ENCODE measurements around the gene DGAT2.

The DGAT2 gene

DNA sequence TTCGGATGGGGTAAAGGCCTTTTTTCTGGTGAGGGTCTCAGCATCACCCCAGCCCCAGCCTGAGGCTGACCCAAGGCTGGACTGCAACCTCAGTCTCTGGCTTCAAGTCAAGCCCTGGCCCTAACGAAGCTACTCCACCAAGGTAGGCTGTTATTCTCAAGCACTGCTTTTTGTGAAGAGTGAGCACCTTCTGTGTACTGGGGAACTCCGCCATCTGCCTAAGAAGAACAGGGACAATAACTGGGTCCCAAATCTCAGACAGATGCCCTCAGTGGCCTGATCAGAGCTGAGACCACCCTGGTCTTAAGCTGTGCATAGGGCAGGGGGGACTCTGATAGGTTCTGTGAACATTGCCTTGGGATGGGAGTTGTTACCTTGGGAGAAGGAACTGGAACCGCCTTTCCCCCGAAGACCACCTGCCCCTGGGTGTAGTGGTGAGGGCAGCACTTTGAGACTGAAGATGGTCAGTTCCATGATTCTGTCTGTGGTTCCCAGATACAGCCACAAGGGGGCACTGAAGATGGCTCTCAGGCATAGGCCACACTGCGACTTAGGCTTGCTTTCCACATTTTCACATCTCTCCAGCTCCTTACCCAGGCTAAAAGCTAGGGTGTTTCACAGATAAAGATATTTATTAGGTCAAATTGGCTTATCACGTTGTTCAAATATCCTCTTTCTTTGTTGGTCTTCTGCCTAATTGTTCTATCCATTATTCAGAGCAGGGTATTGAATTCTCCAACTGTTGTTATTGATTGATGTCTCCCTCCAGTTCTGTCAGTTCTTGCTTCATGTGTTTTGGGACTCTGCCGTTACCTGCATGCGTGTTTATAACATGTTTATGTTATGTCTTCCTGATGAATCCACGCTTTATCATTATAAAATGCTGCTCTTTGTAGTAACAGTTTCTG, 34.6 kb downstream of the DGAT2 start:
- DNase-seq, result peak; percentile 73

- DNase-seq, result no peak
Observed at GRCh38 chr11:75809111-75809510, 40.5 kb downstream of the DGAT2 start.

DNA sequence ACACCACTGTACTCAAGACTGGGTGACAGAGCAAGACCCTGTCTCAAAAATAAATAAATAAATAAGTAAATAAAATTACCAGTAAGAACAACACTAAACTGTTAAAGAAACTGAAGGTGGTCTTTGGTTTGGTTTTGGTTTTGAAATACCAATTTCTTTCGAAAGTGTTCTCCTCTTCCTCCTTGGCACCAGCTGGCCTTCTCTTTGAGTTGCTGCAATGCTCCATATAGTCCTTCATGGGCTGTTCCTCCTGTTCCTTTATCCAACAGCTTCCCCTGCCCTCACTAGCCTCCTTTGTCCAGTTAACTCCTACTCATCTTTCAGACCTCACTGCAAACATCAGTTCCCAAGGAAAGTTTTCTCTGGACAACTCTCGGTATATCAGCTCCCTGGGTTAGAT, 41.4 kb downstream of the DGAT2 start:
- DNase-seq, result no peak

- no peak for DNase-seq
Observed at GRCh38 chr11:75810637-75811390, 42.2 kb downstream of the DGAT2 start.

- no peak for DNase-seq
Observed at GRCh38 chr11:75811485-75811884, 42.9 kb downstream of the DGAT2 start.

GRCh38 chr11:75812542-75813040, 44.0 kb downstream of the DGAT2 start:
- no peak for DNase-seq

- DNase-seq, result no peak
Observed at GRCh38 chr11:75813124-75813523, 44.5 kb downstream of the DGAT2 start.

GRCh38 chr11:75813622-75814039, 45.1 kb downstream of the DGAT2 start:
- DNase-seq, result no peak

GRCh38 chr11:75814363-75814676, 45.7 kb downstream of the DGAT2 start:
- no peak for DNase-seq

- DNase-seq, result peak; percentile 99
Observed at GRCh38 chr11:75814677-75815344, 46.2 kb downstream of the DGAT2 start, which contains the start of gene UVRAG. UVRAG (plus strand) TSS chr11:75815210; CDS start chr11:75815408, 198 bp downstream.

GRCh38 chr11:75815345-75816168, 47.0 kb downstream of the DGAT2 start:
- DNase-seq, result peak; percentile 52

DNA sequence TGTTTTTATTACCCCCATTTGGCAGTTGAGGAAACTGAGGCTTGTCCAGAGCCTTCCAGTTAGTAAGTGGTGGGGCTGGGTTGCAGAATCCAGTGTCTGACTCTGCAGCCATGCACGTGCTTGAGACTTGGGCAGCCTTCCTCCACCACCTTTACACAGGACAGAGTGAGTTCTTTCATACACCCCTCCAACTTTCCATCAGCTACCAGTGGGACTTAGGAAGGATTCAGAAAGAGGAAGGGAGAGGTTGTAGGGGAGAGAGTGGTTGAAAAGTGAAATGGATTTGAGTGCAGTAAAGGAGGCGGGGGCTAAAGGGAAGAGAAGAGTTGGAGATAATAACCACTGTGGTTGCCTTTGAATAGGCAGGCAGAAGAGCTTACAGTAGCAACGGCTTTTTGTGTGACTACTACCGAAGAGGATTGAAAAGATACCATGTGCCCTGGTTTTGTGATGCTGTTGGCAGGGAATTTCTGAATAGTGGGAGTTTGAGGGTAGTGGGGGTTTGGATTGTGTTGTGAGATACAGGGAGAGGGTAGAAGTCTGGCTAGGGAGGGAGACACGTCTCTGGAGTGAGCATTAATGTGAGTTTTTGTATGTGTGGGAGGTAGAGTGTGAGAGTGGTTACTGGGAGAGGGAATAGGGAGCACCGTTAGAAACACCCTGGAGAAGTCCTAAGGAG, 48.1 kb downstream of the DGAT2 start:
- DNase-seq, result peak; percentile 18

GRCh38 chr11:75820645-75821044, 52.1 kb downstream of the DGAT2 start:
- no peak for DNase-seq

- no peak for DNase-seq
Observed at GRCh38 chr11:75821202-75821601, 52.6 kb downstream of the DGAT2 start.

GRCh38 chr11:75822541-75822940, 54.0 kb downstream of the DGAT2 start:
- no peak for DNase-seq

- DNase-seq, result no peak
Observed at GRCh38 chr11:75823415-75823814, 54.8 kb downstream of the DGAT2 start.

- no peak for DNase-seq
Observed at GRCh38 chr11:75823946-75824345, 55.4 kb downstream of the DGAT2 start.

DNA sequence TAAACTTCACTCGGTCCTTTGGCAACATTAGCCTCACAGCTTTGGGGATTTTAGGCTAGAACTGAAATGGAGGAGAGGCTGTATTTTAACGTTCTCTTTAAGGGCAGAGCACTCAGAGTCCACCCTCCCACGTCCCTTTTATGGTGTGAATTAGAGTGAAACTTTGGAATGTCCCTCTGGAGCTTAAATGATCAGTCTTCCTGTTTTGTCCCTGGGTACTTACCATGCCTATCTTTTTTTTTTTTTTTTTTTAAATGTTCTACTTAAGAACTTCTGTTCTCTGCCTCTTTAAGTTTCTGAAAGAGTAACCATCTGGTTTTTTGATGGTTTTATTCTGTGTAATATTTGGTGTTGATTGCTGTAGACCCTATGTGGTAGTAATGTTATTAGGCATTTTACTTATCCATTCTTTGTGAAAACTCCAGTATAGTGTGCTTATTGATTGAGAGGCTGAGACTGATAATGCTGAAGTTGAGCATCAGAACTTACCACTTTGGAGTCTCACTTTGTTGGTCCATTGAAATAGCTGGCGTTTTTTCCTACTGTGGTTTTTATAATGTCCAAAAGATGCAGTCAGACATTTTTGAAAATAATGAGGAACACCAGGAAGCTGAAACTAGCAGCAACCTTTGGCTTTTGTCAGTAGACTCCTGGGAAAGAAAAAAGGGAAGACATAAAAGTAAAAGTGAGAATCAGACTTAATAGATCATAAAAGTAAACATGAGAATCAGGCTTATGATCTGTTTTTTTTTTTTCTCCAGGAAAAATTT, 58.1 kb downstream of the DGAT2 start:
- DNase-seq, result no peak

GRCh38 chr11:75827562-75827961, 59.0 kb downstream of the DGAT2 start:
- DNase-seq, result no peak

DNA sequence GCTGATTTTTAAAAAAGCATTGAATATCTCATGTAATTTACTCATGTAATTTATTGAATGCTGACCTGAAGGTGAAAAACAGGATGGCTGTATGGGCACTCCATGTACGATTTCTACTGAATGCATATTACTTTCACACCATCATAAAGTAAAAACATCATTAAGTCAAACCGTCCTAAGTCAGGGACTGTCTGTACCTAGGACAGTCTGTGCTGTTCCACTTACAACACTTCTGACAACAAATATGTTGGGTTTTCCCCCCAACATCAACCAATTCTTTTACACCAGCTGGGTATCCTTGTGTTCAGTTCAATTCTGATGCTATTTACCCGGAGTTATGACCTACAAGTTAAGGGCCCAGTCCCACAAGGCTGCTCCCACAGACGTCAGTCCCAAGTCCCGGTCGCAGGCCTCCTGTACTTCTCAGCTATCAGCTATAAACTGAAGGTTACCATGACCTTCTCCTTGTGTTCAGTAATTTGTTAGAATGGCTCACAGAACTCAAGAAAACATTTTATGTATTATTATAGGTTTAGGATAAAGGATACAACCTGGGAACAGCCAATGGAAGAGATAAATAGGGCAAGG, 63.4 kb downstream of the DGAT2 start:
- DNase-seq, result no peak

DNA sequence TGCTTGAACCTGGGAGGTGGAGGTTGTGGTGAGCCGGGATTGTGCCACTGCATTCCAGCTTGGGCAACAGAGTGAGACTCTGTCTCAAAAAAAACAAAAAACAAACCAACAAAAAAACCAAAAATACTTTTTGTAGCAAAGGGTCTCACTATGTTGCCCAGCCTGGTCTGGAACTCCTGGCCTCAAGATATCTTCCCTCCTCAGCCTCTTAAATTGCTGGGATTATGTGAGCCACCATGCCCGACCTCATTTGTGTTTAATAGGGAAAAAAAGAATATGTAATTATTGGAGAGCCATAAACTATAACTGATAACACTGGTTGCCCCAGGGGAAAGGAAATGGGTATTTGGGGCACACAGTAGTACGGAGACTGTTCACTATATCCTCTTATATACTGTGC, 66.2 kb downstream of the DGAT2 start:
- DNase-seq, result no peak

All from NCI-H82 (cell line).